HepG2 (cell line): ENCODE measurements around the gene FGF21. TPM values are rescaled to one million over a fixed set of nuclear protein-coding genes. Genes with fewer than 3 reads are reported as not detected.

Source experiments
- ATF7-NPFF ChIP-seq: sonication (generic); formaldehyde crosslinking; IDR thresholded peaks from 2 replicates; pipeline ENCODE4 v1.8.1; 2023; ENCODE audit warnings: mild to moderate bottlenecking, low read depth, missing genetic modification reagents, moderate library complexity
- CENPT ChIP-seq: sonication (generic); formaldehyde crosslinking; IDR thresholded peaks from 2 replicates; pipeline ENCODE4 v1.8.0; 2022; ENCODE audit warnings: low read depth, mild to moderate bottlenecking, moderate library complexity, missing genetic modification reagents
- EHMT2 ChIP-seq: fragments of 200-600 bp; sonication (generic); IDR thresholded peaks from 2 replicates; pipeline ENCODE4 v1.7.0; 2017; ENCODE audit warnings: antibody characterized with exemption, low read depth, low read length, borderline replicate concordance
- FOSL1 ChIP-seq: sonication (generic); formaldehyde crosslinking; IDR thresholded peaks from 2 replicates; pipeline ENCODE4 v1.9.0; 2021; ENCODE audit warnings: missing genetic modification reagents, borderline replicate concordance
- GRHL1 ChIP-seq: sonication (generic); formaldehyde crosslinking; conservative IDR thresholded peaks from 2 replicates; pipeline ENCODE4 v1.8.0; 2022; ENCODE audit warnings: missing genetic modification reagents
- GTF3A ChIP-seq: sonication (generic); formaldehyde crosslinking; conservative IDR thresholded peaks from 2 replicates; pipeline ENCODE4 v1.4.0; 2020; ENCODE audit warnings: mild to moderate bottlenecking, missing genetic modification reagents
- HES4 ChIP-seq: sonication (generic); formaldehyde crosslinking; IDR thresholded peaks from 2 replicates; pipeline ENCODE4 v1.9.0; 2021; ENCODE audit warnings: mild to moderate bottlenecking, missing genetic modification reagents, borderline replicate concordance
- NBN ChIP-seq: fragments of 450-650 bp; conservative IDR thresholded peaks from 2 replicates; pipeline ENCODE4 v1.6.1; 2017
- NPAS2 ChIP-seq: sonication (generic); formaldehyde crosslinking; IDR thresholded peaks from 2 replicates; pipeline ENCODE4 v1.8.0; 2022; ENCODE audit warnings: mild to moderate bottlenecking, missing genetic modification reagents, borderline replicate concordance
- NR1H2 ChIP-seq: sonication (generic); formaldehyde crosslinking; IDR thresholded peaks from 2 replicates; pipeline ENCODE4 v1.8.1; 2022; ENCODE audit warnings: low read depth, missing genetic modification reagents, borderline replicate concordance
- PAX8 ChIP-seq: sonication (generic); formaldehyde crosslinking; IDR thresholded peaks from 2 replicates; pipeline ENCODE4 v1.8.0; 2022; ENCODE audit warnings: mild to moderate bottlenecking, missing genetic modification reagents, borderline replicate concordance
- SAFB2 ChIP-seq: sonication (generic); formaldehyde crosslinking; IDR thresholded peaks from 2 replicates; pipeline ENCODE4 v1.5.1; 2020; ENCODE audit warnings: missing genetic modification reagents, low read depth, mild to moderate bottlenecking, borderline replicate concordance
- SRSF9 ChIP-seq: fragments of 200-400 bp; formaldehyde crosslinking; IDR thresholded peaks from 2 replicates; pipeline ENCODE4 v1.6.1; 2018; ENCODE audit warnings: borderline replicate concordance, mild to moderate bottlenecking, low read depth, low read length; ENCODE audit not compliant: insufficient read depth, poor library complexity, severe bottlenecking
- USF2 ChIP-seq, 2 experiments: sonication (generic) in 1 of 2; formaldehyde crosslinking in 1 of 2; IDR thresholded peaks; 2 replicates each; pipeline versions ENCODE4 v1.5.1 to v1.6.1; 2011 to 2020; ENCODE audit warnings: borderline replicate concordance in 1 of 2, low read depth in 1 of 2, low read length in 1 of 2, mild to moderate bottlenecking in 1 of 2, missing genetic modification reagents in 1 of 2, moderate library complexity in 1 of 2
- ZNF160 ChIP-seq: sonication (generic); formaldehyde crosslinking; IDR thresholded peaks from 2 replicates; pipeline ENCODE4 v1.8.0; 2022; ENCODE audit warnings: mild to moderate bottlenecking, inconsistent platforms, missing genetic modification reagents
- ZNF275 ChIP-seq: sonication (generic); formaldehyde crosslinking; IDR thresholded peaks from 2 replicates; pipeline ENCODE4 v1.8.0; 2022; ENCODE audit warnings: missing genetic modification reagents, mild to moderate bottlenecking, inconsistent platforms, borderline replicate concordance
- ZNF331 ChIP-seq: sonication (generic); formaldehyde crosslinking; IDR thresholded peaks from 2 replicates; pipeline ENCODE4 v1.4.0; 2020; ENCODE audit warnings: missing genetic modification reagents
- ZNF34 ChIP-seq: sonication (generic); formaldehyde crosslinking; IDR thresholded peaks from 2 replicates; pipeline ENCODE4 v1.4.0; 2020; ENCODE audit warnings: mild to moderate bottlenecking, missing genetic modification reagents, borderline replicate concordance
- ZNF451 ChIP-seq: sonication (generic); formaldehyde crosslinking; IDR thresholded peaks from 2 replicates; pipeline ENCODE4 v1.5.0; 2020; ENCODE audit warnings: mild to moderate bottlenecking, missing genetic modification reagents
- ZNF460 ChIP-seq: sonication (generic); formaldehyde crosslinking; IDR thresholded peaks from 2 replicates; pipeline ENCODE4 v1.5.1; 2020; ENCODE audit warnings: missing genetic modification reagents, mild to moderate bottlenecking, borderline replicate concordance
- ZNF589 ChIP-seq: sonication (generic); formaldehyde crosslinking; conservative IDR thresholded peaks from 2 replicates; pipeline ENCODE4 v1.8.0; 2022; ENCODE audit warnings: mild to moderate bottlenecking, moderate library complexity, missing genetic modification reagents
- ZNF737 ChIP-seq: sonication (generic); formaldehyde crosslinking; IDR thresholded peaks from 2 replicates; pipeline ENCODE4 v1.5.0; 2020; ENCODE audit warnings: missing genetic modification reagents, mild to moderate bottlenecking, borderline replicate concordance
- ZZZ3 ChIP-seq: sonication (generic); formaldehyde crosslinking; IDR thresholded peaks from 2 replicates; pipeline ENCODE4 v1.4.0; 2020; ENCODE audit warnings: missing genetic modification reagents, mild to moderate bottlenecking, borderline replicate concordance
- polyA plus RNA-seq, 8 experiments: library from polyadenylated mRNA; depleted of rRNA in 3 of 8; stranded (reverse) in 7 of 8; unstranded in 1 of 8; fragments of >200 nt; fragmentation: Illumina TruSeq in 4 of 8; extraction: Trizol in 4 of 8; gene quantifications; 2 replicates each; pipeline versions ENCODE4 v1.2.1 to v1.2.3, GENCODE V29; 2011 to 2016; ENCODE audit warnings: low read depth in 4 of 8, missing spikeins in 1 of 8, mixed read lengths in 1 of 8; ENCODE audit not compliant: insufficient read depth in 1 of 8
- total RNA-seq, 5 experiments: library from RNA; depleted of rRNA; stranded (reverse); fragments of >200 nt; fragmentation: Illumina TruSeq; extraction: Trizol; gene quantifications; 2 replicates each; pipeline ENCODE4 v1.2.3, GENCODE V29; 2016; ENCODE audit warnings: low read depth in 1 of 5

Gene FGF21
- total and polyA plus RNA-seq, 2 of the 13 experiments (the other 11 are each of a cell fraction or from before 2014, with no cell fraction given): 0.17 TPM; not detected in 1

DNA sequence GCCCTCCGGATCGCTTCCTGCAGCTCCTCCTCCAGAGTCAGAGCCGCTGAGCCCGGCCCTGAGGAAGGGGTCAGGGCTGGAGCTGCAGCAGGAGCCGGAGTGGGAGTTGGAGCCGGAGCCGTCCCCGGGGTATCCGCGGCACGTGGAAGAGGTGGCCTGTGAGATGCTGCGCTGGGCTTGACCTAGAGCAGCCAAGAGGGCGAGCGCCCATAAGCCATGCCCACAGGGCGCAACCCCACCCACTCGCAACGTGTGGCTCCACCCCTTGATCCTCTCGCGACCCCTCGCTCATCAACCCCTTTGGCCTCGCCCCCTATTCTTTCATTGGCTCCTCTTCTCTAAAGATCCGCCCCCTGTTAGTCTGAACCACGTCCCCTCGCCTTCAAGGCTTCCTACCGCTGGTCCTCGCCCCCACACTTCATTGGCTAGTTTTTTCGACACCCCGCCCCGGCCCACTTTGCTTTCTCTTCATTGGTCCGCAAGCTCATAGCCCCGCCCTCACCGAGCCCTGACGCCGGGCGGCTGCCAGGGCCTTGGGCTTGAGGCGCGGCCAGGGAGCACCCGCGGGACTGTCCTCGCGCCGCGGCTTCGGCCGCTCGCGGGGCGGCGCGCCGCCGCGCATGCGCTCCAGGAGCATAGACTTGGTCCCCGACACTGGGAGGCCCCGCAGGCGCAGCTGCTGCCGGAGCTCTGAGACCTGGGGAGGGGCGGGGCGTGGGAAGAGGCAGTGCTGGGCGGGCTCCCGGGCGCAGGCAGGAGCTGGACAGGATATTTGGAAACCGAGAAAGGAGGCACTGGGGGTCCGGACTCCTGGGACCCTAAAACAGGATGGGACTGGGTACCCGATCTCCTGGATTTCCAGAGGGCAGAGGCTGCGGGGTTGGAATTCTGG, 41.2 kb upstream of the FGF21 start (continued):
- TF ChIP-seq USF2 (IDR thresholded peaks at IDR 0.05; ENCODE audit: low read depth, low read length) (no peak), USF2 (CRISPR knock-in tag; IDR thresholded peaks at IDR 0.05; ENCODE audit: borderline replicate concordance) (no peak), ZNF460 (no peak), ZNF589 (CRISPR knock-in tag) (no peak), SRSF9 (no peak), NBN (no peak), PAX8 (CRISPR knock-in tag) (no peak), ZNF160 (CRISPR knock-in tag) (peak; percentile 8; the same call in 1 of the 2 replicates), SAFB2 (CRISPR knock-in tag) (no peak; the same call in 1 of the 2 replicates), ATF7-NPFF (CRISPR knock-in tag) (peak; percentile 65; the same call in 1 of the 2 replicates), NR1H2 (CRISPR knock-in tag) (no peak), GTF3A (CRISPR knock-in tag) (no peak), ZZZ3 (CRISPR knock-in tag) (no peak), ZNF331 (CRISPR knock-in tag) (0 out of 2 replicates have a peak, but pooled peaks have one; percentile 10), GRHL1 (CRISPR knock-in tag) (no peak), HES4 (CRISPR knock-in tag) (0 out of 2 replicates have a peak, but pooled peaks have one; percentile 38), ZNF451 (no peak), ZNF737 (CRISPR knock-in tag) (no peak), EHMT2 (no peak), ZNF275 (no peak), ZNF34 (CRISPR knock-in tag) (no peak), FOSL1 (CRISPR knock-in tag) (no peak), NPAS2 (CRISPR knock-in tag) (no peak), CENPT (CRISPR knock-in tag) (no peak)
